ENCODE measurements around the gene SLX9. TPM values are rescaled to one million over a fixed set of nuclear protein-coding genes. Genes with fewer than 3 reads are reported as not detected.

Gene SLX9
- polyA plus RNA-seq, 3 donors = 12.6 to 23.3 (median 19.8) TPM

- no peak for DNase-seq (ENCODE audit: extremely low read depth in 1 of 11, low read depth in 9 of 11, low spot score in 4 of 11)
Observed at GRCh38 chr21:44934276-44934675, 5.6 kb upstream of the SLX9 start.

GRCh38 chr21:44934797-44935532, 4.9 kb upstream of the SLX9 start:
- DNase-seq (ENCODE audit: extremely low read depth in 1 of 11, low read depth in 9 of 11, low spot score in 4 of 11) = no peak

- DNase-seq (ENCODE audit: extremely low read depth in 1 of 11, low read depth in 9 of 11, low spot score in 4 of 11) = no peak
Observed at GRCh38 chr21:44935533-44935927, 4.3 kb upstream of the SLX9 start.

- DNase-seq (ENCODE audit: extremely low read depth in 1 of 11, low read depth in 9 of 11, low spot score in 4 of 11) = no peak
Observed at GRCh38 chr21:44938772-44939531, 877 bp upstream of the SLX9 start.

- DNase-seq (ENCODE audit: extremely low read depth in 1 of 11, low read depth in 9 of 11, low spot score in 4 of 11) = no peak
Observed at GRCh38 chr21:44940116-44940631, 345 bp downstream of the SLX9 start.

- DNase-seq (ENCODE audit: extremely low read depth in 1 of 11, low read depth in 9 of 11, low spot score in 4 of 11) = no peak
Observed at GRCh38 chr21:44941567-44941966, 1.7 kb downstream of the SLX9 start.

- DNase-seq (ENCODE audit: extremely low read depth in 1 of 11, low read depth in 9 of 11, low spot score in 4 of 11) = no peak
Observed at GRCh38 chr21:44942566-44942965, 2.7 kb downstream of the SLX9 start.

GRCh38 chr21:44943005-44943685, 3.3 kb downstream of the SLX9 start:
- DNase-seq (ENCODE audit: extremely low read depth in 1 of 11, low read depth in 9 of 11, low spot score in 4 of 11) = no peak

- DNase-seq (ENCODE audit: extremely low read depth in 1 of 11, low read depth in 9 of 11, low spot score in 4 of 11) = no peak
Observed at GRCh38 chr21:44943686-44944550, 4.1 kb downstream of the SLX9 start.

GRCh38 chr21:44944596-44944995, 4.8 kb downstream of the SLX9 start:
- DNase-seq (ENCODE audit: extremely low read depth in 1 of 11, low read depth in 9 of 11, low spot score in 4 of 11) = no peak

GRCh38 chr21:44946254-44947041, 6.6 kb downstream of the SLX9 start:
- DNase-seq (ENCODE audit: extremely low read depth in 1 of 11, low read depth in 9 of 11, low spot score in 4 of 11) = no peak

- DNase-seq (ENCODE audit: extremely low read depth in 1 of 11, low read depth in 9 of 11, low spot score in 4 of 11) = no peak
Observed at GRCh38 chr21:44947111-44947929, 7.5 kb downstream of the SLX9 start.

GRCh38 chr21:44947930-44948331, 8.1 kb downstream of the SLX9 start:
- DNase-seq (ENCODE audit: extremely low read depth in 1 of 11, low read depth in 9 of 11, low spot score in 4 of 11) = no peak

GRCh38 chr21:44948426-44949120, 8.7 kb downstream of the SLX9 start:
- DNase-seq (ENCODE audit: extremely low read depth in 1 of 11, low read depth in 9 of 11, low spot score in 4 of 11) = no peak

GRCh38 chr21:44949161-44949778, 9.4 kb downstream of the SLX9 start:
- no peak for DNase-seq (ENCODE audit: extremely low read depth in 1 of 11, low read depth in 9 of 11, low spot score in 4 of 11)

- peak in 7 of 11 donors; percentile 43 to 69 (median 59) for DNase-seq (ENCODE audit: extremely low read depth in 1 of 11, low read depth in 9 of 11, low spot score in 4 of 11)
Observed at GRCh38 chr21:44949779-44950198, 10.0 kb downstream of the SLX9 start.
